GM19395 (cell line): ENCODE data around the gene TIMP4.

ENCODE experiments used
- ATAC-seq: cut with Tn5 transposase; IDR thresholded peaks from one replicate; pipeline ENCODE4 v1.9.1; 2021; ENCODE audit warnings: mild to moderate bottlenecking, moderate library complexity; ENCODE audit not compliant: unreplicated experiment

Gene TIMP4

GRCh38 chr3:12107071-12107713 is 51.5 kb downstream of the TIMP4 start:
- ATAC-seq, result no peak
